SK-N-MC (cell line): ENCODE measurements around the gene OLFML3.

Source experiments
- EZH2 ChIP-seq: fragments of 200-600 bp; sonication (generic); IDR thresholded peaks from one replicate; pipeline ENCODE4 v1.6.1; 2017; ENCODE audit warnings: antibody characterized with exemption
- POLR2AphosphoS5 ChIP-seq: IDR thresholded peaks from 2 replicates; pipeline ENCODE4 v1.6.1; 2012; ENCODE audit warnings: mild to moderate bottlenecking, low read depth, low read length, borderline replicate concordance

GRCh38 chr1:113963281-113963906, 15.9 kb upstream of the OLFML3 start:
- TF ChIP-seq EZH2 = no peak
- no peak for TF ChIP-seq POLR2AphosphoS5
